ENCODE results near the gene EMILIN2.

GRCh38 chr18:2894841-2895370 is 48.1 kb downstream of the EMILIN2 start:
- TF ChIP-seq CTCF (IDR thresholded peaks at IDR 0.05): no peak
- no peak for TF ChIP-seq POLR2AphosphoS5 (IDR thresholded peaks at IDR 0.05)
